ENCODE data around the gene KCNJ15.

The KCNJ15 gene

DNA sequence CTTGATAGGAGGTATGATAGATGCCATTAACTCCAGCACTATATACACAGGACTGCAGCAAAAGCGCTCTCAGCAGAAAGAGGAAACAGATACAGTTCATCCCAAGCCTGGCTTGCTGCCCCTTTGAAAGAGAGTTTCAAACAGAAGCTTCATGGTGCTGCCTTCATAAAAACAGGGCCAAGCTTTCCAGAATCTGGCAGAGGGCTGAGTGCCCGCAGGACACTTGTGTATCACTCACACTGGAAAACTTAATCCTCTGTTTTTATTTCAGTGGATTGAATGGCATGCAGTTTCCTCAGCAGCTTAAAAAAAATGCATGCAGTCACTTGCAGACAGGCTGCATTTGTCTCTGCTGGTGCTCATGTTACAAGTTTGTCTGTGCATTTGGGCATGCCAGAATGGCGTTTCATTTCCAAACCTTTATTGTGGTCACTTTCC lies 40.4 kb downstream of the KCNJ15 start:
- DNase-seq (ENCODE audit: low read depth in 2 of 3, low spot score in 1 of 3) = no peak

DNA sequence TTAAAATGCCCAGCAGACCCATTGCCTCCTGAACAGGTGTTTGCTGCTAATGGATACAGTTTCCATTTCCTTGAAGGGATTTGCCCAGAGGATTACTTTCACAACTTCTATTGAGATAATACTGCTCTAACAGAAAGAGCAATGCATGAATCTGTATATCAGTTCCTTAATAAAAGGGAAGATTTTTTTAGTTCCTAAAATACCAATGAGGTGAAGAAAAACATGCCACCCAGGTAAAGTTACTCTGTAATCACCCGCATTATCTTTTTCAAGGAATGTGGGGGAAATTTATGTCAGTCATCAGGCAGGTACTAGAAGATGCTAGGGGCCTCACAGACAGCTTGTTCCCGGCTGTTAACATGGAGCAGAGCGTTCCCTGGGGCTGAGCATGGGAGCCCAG lies 41.1 kb downstream of the KCNJ15 start:
- DNase-seq (ENCODE audit: low read depth in 2 of 3, low spot score in 1 of 3) = no peak

DNA sequence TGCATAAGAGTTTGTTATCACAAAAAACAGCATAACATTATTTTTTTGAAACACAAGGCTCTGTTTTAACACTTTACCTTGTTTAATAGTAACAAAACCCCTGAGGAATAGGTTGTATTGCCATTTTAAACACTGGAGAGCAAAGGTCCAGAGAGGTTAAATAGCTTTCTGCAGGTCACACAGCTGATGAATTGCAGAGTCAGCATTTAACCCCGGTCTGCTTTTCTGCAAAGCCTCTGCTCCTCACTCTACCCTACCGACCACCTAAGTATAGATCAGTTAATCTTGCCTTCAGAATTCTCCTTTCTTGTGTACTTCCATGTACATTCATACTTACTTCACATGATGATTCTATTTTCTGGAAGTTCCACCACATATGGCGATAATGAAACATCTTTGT lies 42.0 kb downstream of the KCNJ15 start:
- no peak for DNase-seq (ENCODE audit: low read depth in 2 of 3, low spot score in 1 of 3)

DNA sequence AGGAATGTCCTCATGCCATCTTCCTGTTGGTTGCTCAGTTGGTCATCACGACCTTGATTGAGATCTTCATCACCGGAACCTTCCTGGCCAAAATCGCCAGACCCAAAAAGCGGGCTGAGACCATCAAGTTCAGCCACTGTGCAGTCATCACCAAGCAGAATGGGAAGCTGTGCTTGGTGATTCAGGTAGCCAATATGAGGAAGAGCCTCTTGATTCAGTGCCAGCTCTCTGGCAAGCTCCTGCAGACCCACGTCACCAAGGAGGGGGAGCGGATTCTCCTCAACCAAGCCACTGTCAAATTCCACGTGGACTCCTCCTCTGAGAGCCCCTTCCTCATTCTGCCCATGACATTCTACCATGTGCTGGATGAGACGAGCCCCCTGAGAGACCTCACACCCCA lies 42.9 kb downstream of the KCNJ15 start:
- no peak for DNase-seq (ENCODE audit: low read depth in 2 of 3, low spot score in 1 of 3)

DNA sequence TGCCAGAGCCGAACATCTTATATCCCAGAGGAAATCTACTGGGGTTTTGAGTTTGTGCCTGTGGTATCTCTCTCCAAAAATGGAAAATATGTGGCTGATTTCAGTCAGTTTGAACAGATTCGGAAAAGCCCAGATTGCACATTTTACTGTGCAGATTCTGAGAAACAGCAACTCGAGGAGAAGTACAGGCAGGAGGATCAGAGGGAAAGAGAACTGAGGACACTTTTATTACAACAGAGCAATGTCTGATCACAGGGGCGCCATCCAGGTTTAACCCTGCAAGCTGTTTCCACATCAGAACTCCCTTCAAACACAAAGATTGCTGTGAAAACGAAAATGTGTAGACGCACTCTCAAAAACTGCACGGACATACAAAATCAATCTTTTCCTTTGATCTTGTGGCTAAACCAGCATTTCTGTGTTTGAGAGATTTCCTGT lies 43.4 kb downstream of the KCNJ15 start:
- no peak for DNase-seq (ENCODE audit: low read depth in 2 of 3, low spot score in 1 of 3)

DNA sequence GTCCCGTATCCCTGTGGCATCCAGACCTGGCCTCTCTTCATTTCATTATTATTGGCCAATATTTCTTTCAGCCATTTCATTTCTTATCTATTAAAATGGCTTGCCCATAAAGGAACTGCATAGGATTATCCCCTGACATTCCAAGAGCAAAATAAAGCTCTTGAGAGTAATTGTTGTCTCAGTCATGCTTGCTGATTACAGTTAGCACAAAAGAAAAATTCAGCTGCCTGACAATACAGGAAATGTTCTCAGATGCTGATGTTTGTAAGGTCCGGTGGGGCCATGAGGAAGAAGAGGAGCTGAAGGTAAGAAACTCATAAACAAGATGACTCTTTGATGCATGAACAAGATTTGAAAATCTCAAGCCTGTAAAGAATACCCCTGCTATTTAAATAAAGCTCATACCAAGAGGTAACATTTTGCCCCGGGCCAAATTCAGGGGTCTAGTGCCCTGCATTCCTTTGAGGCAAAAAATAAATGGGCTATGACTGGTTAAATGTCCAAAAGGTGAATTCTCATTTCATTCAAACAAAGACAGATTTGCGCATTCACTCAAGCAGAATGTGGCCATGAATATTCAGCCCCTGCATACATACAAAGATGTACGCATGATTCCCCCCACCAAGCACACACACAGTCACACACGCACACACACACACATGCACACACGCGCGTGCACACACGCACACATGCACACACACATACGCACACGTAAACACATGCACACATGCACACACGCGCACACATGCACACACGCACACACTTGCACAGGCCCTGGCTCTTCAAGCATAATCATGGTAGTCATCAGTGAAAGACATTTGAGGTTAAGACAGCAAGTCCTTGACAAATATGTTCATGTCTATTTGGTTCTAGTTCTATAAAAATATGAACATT lies 44.8 kb downstream of the KCNJ15 start:
- no peak for DNase-seq (ENCODE audit: low read depth in 2 of 3, low spot score in 1 of 3)

DNA sequence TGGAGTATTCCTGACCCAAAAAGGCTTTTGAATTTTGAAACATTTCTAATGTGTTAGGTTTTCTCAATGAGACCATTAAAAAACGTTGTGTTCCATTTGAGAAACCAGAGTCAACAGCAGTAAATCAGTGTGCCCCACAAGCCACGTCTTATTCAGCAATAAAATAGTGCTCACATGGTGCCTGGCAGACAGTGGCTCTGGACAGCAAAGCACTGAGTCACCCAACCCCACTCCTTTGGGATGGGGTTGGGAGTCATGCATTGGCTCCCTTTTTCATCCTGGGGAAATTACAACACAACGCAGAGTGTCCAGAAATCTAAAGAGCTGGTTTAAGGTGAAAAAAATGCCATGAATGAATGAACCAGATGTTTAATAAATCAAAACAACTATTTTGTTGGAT lies 46.5 kb downstream of the KCNJ15 start:
- no peak for DNase-seq (ENCODE audit: low read depth in 2 of 3, low spot score in 1 of 3)

DNA sequence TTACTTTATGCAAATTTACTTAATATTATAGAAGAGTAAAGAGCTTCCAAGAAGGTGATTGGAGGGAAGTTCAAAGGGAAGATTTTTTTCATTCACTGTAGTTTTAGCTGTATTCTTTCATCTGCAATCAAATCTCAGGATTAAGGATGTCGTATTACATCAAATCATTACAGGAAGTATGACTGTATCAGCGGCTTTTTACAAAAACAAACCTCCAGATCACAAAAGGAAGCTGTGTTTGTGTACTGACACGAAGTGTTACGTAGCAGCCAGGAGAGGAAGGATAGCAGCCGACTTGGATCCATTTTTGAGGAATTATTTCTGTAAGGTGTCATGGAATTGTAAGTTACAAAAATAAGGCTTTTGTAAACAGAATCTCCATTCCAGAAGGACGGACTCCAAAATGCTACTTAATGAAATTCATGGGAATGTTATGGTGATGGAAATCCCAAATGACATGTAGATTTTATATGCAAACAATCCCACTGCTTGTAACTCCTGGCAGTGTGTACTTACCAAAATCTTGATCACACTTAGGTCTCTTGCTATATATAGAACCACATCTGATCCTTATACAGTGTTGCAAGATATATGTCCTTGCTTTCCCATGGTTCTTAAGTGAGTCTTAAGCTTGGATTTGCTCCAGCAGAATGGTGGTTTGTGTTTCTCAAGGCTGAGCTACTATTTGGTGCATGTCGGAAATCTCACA lies 49.8 kb downstream of the KCNJ15 start:
- DNase-seq (ENCODE audit: low read depth in 2 of 3, low spot score in 1 of 3) = no peak

DNA sequence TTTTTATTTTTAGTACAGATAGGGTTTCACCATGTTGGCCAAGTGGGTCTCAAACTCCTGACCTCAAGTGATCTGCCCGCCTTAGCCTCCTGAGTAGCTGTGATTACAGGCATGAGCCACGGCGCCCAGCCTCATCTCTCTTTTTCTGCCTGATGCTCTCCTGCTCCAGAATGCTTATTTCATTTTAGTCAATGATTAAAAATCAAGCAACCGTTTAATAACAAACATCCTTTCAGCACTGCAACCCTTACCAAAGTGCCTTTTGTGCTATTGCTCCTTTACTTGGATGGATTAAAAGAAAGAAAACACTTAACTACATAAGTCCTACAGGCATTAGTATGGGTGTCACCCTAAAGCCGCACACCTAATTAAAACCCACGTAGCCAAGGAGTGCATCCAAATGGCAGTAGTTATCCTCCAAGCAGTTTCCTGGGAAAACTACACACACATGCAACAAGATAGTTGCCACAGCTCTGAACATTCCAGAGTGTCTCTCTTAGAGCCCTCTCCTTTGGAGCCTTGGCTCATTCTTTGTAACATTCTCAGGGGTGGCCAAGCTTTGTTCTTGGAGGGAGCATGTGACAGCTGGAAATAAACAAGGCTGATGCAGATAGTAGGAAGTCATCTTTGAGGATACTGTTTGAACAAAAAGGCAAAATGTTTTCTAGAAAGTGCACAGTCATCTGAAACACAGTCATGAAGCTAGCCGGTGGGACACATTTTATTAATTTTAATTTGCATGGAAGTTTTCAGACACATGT lies 51.2 kb downstream of the KCNJ15 start:
- DNase-seq (ENCODE audit: low read depth in 2 of 3, low spot score in 1 of 3) = no peak

DNA sequence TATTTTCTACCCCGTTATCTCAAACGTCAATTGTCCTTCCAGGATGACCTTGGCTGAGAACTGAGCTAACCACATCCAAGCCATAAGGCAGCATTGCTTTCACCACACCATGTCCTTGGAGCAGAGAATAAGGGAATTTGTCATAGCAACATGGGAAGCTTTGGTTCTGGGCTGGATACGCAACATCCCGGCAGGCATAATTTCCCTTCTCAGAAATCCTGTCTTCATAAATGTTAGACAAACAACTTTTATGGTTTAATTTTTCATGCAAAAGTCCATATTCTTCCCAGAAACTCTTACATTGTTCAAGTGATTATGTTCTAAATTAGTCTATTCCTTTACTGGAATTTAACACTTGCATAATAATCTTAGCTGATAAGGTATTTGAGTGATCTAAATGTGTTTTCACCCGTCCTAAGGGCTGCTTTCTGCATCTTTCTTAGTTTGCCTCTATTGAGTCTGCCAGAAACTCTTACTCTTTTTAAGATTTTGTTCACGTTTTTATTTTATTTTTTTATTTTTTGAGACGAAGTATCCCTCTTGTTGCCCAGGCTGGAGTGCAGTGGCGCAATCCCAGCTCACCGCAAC lies 51.8 kb downstream of the KCNJ15 start:
- DNase-seq (ENCODE audit: low read depth in 2 of 3, low spot score in 1 of 3) = no peak

DNA sequence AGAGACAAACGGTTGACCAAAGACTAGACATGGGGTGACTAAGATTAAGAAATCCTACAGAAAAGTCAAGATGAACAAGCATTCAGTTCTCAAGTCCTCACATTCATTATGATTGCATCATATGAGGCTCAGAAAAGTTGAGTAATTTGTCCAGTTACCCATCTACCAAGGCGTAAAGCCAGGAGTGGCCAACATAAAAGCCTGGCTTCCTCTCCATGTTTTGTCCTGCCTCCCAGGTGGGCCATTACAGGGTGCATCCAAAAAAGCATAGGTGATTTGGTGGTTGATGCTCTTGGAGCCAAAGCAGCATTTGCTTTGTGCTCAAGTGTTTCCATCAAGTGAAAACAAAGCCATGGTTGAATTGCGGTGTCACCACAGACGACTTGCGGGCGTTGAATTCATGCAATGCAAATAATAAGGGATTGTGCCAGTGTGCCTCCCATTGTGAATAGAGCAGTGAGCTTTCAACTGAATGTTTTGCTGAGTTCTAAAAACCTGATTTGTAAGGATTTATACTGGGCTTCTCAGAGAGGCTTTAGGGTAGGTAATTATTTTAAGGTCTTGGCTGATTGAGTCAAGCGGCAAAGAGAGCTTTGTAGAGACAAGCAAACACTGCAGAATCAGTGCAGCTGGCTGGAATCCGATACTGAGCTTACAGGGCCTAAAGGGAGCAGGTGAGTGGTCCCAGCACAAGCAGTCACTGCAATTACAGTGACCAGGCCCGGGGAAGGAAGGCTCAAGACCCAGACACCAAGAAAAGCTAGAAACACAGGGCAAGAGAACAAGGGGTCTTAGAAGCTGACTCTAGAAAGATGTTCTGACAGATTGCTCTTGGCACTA lies 54.1 kb downstream of the KCNJ15 start:
- no peak for DNase-seq (ENCODE audit: low read depth in 2 of 3, low spot score in 1 of 3)

DNA sequence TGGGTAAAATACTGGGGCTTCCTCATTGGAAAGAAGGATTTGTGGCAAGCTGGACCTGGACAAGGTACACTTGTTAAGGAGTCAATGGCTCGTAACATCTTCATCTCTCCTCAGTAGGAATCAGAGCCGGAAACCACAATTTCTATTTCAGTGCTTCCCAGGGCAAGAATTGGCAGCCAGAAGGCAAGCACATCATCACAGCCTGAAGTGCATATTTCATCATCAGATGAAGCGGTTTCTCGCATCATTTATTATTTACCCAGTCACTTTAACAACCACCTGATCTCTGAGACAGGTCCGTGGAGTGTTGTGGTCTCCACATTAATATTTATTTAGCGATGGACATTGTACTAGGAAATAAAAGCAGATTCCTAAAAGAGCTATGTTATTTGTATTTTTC lies 55.0 kb downstream of the KCNJ15 start:
- no peak for DNase-seq (ENCODE audit: low read depth in 2 of 3, low spot score in 1 of 3)

DNA sequence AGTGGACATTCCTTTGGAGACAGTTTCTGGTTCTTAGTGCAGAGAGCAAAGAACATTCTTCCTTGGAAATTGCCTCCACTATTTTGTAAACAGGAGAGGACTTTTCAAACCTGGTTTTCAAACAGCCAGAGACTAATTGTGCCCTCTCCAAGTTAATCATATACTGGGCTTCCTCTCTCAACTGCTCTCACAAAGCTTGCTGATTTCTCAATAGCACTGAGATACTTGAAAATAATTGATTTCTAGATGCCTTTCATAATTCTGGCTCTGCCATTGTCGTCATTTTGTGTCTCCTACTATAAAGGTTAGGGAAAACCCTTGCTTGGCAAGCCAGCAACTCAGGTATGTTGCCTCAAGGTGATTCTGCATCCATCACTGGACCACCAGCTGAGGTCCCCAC lies 56.0 kb downstream of the KCNJ15 start:
- no peak for DNase-seq (ENCODE audit: low read depth in 2 of 3, low spot score in 1 of 3)

DNA sequence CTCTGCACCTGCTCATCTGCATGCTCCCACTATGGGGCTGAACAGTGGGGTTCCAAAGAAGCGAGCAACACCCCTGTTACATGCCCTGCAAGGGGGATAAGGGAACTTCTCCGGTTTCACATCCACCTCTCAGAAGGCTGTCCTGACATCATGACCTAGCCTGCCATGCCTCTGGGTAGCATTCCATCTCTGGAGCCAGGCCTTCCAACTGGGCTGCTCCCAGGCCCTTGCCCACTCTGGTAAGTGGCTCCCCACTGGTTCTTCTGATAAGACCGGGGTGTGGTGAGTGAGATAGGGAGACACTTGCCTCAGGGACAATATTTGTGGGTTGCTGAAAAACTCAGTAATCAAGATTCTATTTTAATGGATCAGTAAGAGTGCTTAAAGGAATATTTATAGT lies 57.8 kb downstream of the KCNJ15 start:
- DNase-seq (ENCODE audit: low read depth in 2 of 3, low spot score in 1 of 3) = no peak

DNA sequence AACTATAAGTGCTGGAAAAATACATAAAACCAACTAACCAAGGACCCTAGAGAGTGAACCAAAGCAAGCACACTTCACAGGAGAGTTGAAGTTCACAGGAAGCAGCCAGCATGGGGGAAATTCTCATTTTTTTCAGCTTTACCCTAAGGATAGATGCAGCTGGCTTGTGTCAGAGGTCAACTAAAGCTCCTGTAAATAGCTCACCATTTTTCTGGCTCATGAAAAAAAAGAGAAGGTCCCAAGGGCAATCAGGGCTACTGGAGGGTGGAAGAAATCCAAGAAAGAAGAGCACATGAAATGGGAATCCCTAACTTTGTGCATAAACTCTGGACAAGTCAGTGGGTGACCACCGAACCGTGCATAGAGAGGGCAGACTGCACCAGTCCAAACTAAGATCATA lies 58.3 kb downstream of the KCNJ15 start:
- no peak for DNase-seq (ENCODE audit: low read depth in 2 of 3, low spot score in 1 of 3)

DNA sequence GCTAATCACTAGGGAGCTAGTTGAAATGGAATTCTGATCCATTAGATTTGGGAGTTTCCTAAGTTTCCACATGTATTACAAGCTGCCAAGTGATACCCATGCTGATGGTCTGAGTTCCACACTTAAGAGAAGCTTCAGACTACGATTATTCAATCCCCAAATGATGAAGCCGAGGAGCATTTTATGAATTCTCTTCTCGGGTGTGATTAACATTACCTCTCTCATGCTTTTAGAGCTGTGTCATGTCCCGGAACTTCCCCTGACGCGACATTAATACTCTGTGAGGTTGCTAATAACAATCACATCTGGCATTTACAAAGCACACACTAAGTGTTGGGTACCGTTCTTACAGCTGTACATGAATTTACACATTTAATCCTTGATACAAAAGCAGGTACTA lies 63.0 kb downstream of the KCNJ15 start:
- no peak for DNase-seq (ENCODE audit: low read depth in 2 of 3, low spot score in 1 of 3)

DNA sequence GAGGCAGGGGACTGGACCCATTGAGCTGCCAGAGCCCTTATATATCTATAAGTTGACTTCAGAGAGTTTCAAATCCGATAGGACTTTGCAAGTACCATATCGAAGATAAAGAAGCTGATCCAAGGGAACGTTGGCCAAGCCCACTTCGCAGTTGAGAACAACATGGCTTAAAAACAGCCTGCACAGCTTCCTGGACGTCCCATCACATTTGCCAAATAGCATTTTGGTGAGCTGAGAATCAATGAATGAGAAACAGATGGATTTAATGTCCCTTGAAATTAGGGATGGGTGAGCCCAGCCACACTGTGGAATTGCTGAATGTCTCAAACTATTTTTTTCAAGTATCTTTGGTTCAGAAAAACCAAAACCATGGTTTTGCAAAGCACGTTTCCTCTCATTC lies 64.8 kb downstream of the KCNJ15 start:
- DNase-seq (ENCODE audit: low read depth in 2 of 3, low spot score in 1 of 3) = no peak

DNA sequence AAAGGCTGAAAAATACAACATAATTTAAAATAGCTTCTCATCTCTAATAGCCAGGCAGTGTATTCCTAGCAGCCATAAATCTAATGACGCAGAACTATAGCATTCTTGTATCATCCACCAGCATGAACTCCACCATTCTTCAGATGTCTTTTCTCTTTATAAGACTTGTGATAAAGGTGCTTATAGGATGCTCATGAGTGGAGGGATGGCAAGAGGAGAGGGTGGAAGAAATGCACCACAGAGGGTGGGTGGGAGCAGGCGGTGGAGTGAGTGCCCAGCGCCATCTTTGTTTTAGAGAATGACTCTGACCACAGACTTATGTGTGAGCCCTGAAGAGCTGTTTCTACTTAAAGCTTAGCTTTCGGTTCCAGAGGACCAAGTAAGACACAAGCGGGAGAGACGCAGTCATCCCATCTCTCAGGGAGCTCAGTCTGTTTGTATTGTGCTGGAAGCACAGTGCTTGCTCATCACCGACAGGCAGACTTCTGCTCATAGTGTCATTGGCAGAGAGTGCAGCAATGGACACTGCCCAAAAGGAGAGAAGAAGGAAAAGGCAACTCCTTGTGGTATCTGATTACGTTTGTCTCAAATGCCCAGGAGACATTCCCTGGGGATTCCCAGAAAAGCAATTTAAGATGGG lies 65.6 kb downstream of the KCNJ15 start:
- no peak for DNase-seq (ENCODE audit: low read depth in 2 of 3, low spot score in 1 of 3)

DNA sequence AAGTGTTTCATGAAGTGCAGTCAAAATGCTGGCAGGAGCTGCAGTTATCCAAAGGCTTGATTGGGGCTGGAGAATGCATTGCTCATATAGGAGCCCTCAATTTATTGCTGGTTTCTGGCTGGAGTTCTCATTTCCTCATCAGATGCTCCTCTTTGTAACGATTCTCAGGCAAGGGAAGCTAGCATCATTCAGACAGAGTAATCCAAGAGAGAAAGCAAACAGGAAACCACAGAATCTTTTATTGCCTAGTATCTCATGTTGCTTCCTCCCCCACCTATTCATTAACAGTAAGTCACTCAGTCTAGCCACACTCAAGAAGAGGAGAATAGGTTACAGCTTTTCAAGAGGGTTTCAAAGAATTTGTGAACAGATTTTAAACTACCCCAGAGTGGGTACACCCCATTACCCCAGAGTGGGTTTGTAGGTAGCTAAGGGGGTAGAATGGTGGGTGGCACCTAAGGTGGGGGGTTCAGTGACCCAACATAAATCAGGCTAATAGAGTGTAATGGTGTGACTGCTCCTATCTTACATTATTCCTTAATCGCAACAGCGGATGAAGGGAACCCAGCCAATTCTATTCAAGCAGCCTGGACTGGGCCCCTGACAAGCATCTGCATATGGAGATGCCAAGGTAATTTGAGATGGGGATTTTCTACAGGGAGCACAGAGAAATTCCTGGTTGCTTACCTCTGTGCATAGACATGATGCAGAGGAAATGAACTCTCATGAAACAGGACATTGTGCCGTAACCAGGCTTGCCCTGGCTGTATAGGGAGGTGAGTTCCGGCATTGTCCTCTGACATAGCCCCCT lies 67.1 kb downstream of the KCNJ15 start:
- no peak for DNase-seq (ENCODE audit: low read depth in 2 of 3, low spot score in 1 of 3)

All from stimulated activated CD4-positive, alpha-beta T cell treated with anti-CD3 and anti-CD28 coated beads, Interleukin-12 subunit alpha, Interleukin-12 subunit beta, amount 100 ng/mL, for 48 hours (primary cell).